HFFc6 (cell line): ENCODE data around the gene ZCWPW1. TPM values are rescaled to one million over a fixed set of nuclear protein-coding genes. Genes with fewer than 3 reads are reported as not detected.

Experiments used
- DNase-seq: peaks from one replicate; pipeline ENCODE4 v3.0.0-alpha.2; 2018
- H3K27ac Mint-ChIP-seq: 2 replicates; pipeline ENCODE4 v1.8.0; 2020; ENCODE audit warnings: mild to moderate bottlenecking, mixed read lengths
- H3K27me3 Mint-ChIP-seq: 2 replicates; pipeline ENCODE4 v1.8.0; 2021; ENCODE audit warnings: mild to moderate bottlenecking, moderate library complexity, mixed read lengths; ENCODE audit not compliant: insufficient read depth
- H3K36me3 Mint-ChIP-seq: 2 replicates; pipeline ENCODE4 v1.8.0; 2021; ENCODE audit warnings: low read depth, mixed read lengths
- H3K4me1 Mint-ChIP-seq: 2 replicates; pipeline ENCODE4 v1.8.0; 2020; ENCODE audit warnings: low read depth, mixed read lengths
- H3K4me3 Mint-ChIP-seq: 2 replicates; pipeline ENCODE4 v1.8.0; 2020; ENCODE audit warnings: mild to moderate bottlenecking, moderate library complexity, mixed read lengths
- H3K9me3 Mint-ChIP-seq: 2 replicates; pipeline ENCODE4 v1.8.0; 2020; ENCODE audit warnings: mild to moderate bottlenecking, mixed read lengths
- CTCF ChIP-seq: fragments of 200-600 bp; sonication (generic); IDR thresholded peaks from 2 replicates; pipeline ENCODE4 v1.5.0; 2021; ENCODE audit warnings: antibody characterized with exemption, mild to moderate bottlenecking
- total RNA-seq, 6 experiments: library from RNA; stranded (reverse); fragmentation: NEBNext Ultra II Directional; extraction: Animal tissue kit (Norgen Biotek cat#: 25700); gene quantifications; 2 replicates in 1 of 6; 3 replicates in 5 of 6; pipeline ENCODE4 v1.2.3, GENCODE V29; 2021

ZCWPW1 gene
- total RNA-seq, 6 experiments from 2014 or later = 0.55 to 1.7 (median 1.2) TPM

GRCh38 chr7:100351657-100352058, 76.8 kb downstream of the ZCWPW1 start:
- Mint-ChIP-seq H3K9me3 (no peaks in the 10 kb centered on the region), H3K4me3 (no peak overlapping the region), H3K36me3 (peaks cover 12% of the 10 kb centered on the region; the same call in 1 of the 2 replicates), H3K27me3 (peaks cover 2% of the 10 kb centered on the region; the same call in 1 of the 2 replicates), H3K27ac (no peak overlapping the region), H3K4me1 (no peaks in the 10 kb centered on the region)
- DNase-seq = no peak
- TF ChIP-seq CTCF = no peak

Other genes starting within 250 kb of the ZCWPW1 start
- under 1 TPM in 4 of 6 experiments, not detected in 2; 0.51 to 0.87 (median 0.61) TPM for gene PVRIG, start 208.8 kb downstream of the ZCWPW1 start, total RNA-seq
- gene SPDYE3, start 121.0 kb downstream of the ZCWPW1 start, total RNA-seq = not detected
- gene PILRB, start 70.6 kb downstream of the ZCWPW1 start, total RNA-seq = 10 to 100 TPM in 4 of 6 experiments, 1 to 10 TPM in 2; 7.0 to 12.6 (median 10.6) TPM
- gene PILRA, start 55.2 kb downstream of the ZCWPW1 start, total RNA-seq = under 1 TPM in 4 of 6 experiments, not detected in 2; 0.30 to 0.34 (median 0.31) TPM
- gene MEPCE, start 1.1 kb upstream of the ZCWPW1 start, total RNA-seq = 10 to 100 TPM; 38.7 to 42.9 (median 41.2) TPM
- 10 to 100 TPM; 22.9 to 33.6 (median 26.5) TPM for gene PPP1R35, start 7.8 kb upstream of the ZCWPW1 start, total RNA-seq
- 1 to 10 TPM in 3 of 6 experiments, under 1 TPM in 3; 0.66 to 1.6 (median 1.0) TPM for gene SPACDR, start 35.6 kb upstream of the ZCWPW1 start, total RNA-seq
- 10 to 100 TPM; 50.6 to 54.5 (median 51.7) TPM for gene TSC22D4, start 50.5 kb upstream of the ZCWPW1 start, total RNA-seq
- gene NYAP1, start 55.2 kb upstream of the ZCWPW1 start, total RNA-seq = under 1 TPM; 0.50 to 0.99 (median 0.86) TPM
- 10 to 100 TPM; 14.4 to 21.4 (median 18.9) TPM for gene AGFG2, start 110.5 kb upstream of the ZCWPW1 start, total RNA-seq
- gene SAP25, start 145.2 kb upstream of the ZCWPW1 start, total RNA-seq = under 1 TPM in 3 of 6 experiments, not detected in 3; 0.40 to 0.87 (median 0.55) TPM
- gene LRCH4, start 157.4 kb upstream of the ZCWPW1 start, total RNA-seq = 10 to 100 TPM; 34.7 to 40.6 (median 38.5) TPM
- gene FBXO24, start 157.6 kb upstream of the ZCWPW1 start, total RNA-seq = under 1 TPM; 0.20 to 0.47 (median 0.28) TPM
- gene PCOLCE, start 173.7 kb upstream of the ZCWPW1 start, total RNA-seq = 100 to 1,000 TPM; 291 to 396 (median 388) TPM
- 10 to 100 TPM; 14.6 to 19.0 (median 17.4) TPM for gene MOSPD3, start 183.8 kb upstream of the ZCWPW1 start, total RNA-seq
- gene TFR2, start 212.8 kb upstream of the ZCWPW1 start, total RNA-seq = 1 to 10 TPM in 1 of 6 experiments, under 1 TPM in 3, not detected in 2; 0.16 to 1.1 (median 0.27) TPM
- gene ACTL6B, start 227.7 kb upstream of the ZCWPW1 start, total RNA-seq = not detected
- 100 to 1,000 TPM; 301 to 369 (median 322) TPM for gene GNB2, start 245.0 kb upstream of the ZCWPW1 start, total RNA-seq